ENCODE measurements around the gene DNAJC8. TPM values are rescaled to one million over a fixed set of nuclear protein-coding genes. Genes with fewer than 3 reads are reported as not detected.

The DNAJC8 gene
- total RNA-seq, 1 donor, result 21.5 TPM

DNA sequence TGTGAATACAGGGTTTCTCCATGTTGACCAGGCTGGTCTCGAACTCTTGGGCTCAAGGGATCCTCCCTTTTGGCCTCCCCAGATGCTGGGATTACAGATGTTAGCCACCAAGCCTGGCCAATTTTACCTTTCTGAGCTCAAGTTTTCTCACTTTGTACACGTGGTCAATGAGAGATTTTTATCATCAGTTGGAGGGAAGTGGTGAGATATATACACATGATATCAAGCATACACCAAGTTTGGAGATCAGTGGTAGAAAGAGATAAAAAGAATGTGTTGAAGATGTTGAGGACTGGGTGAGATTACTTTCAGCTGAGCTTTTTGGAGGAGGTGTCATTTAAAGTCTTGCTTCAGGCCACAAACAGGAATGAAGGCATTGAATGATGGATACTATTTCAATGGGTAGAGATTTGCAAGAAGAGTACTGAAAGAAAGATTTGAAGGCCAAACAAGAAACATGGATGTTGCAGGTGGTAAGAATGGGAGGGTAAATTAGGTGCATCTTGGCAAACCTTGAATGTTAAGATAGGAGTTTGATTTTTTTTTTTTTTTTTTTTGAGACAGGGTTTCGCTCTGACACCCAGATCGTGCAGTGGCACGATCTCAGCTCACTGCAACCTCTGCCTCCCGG lies 23.5 kb upstream of the DNAJC8 start:
- DNase-seq (ENCODE audit: low read depth in 2 of 3, low spot score in 2 of 3), result peak in 1 of 3 donors; percentile 55

DNA sequence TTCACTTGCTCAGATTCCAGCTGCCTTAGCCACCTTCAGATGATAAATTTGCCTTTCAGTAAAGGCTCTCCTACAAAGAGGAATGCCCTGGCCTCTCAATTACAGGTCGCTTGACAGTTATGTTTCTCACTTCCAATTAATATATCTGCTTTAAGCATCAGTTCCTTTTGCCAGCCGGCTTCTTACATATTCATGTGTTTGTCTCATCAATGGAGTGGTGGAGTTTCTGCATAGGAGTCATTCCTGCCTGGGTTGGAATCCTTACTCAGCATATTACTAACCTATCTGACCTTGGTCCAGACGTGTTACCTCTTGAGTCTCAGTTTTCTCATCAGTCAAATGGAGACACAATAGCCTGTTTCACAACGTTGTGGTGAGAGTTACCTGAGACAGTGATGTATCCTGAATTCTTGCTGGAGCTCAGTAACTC lies 17.1 kb upstream of the DNAJC8 start:
- DNase-seq (ENCODE audit: low read depth in 2 of 3, low spot score in 2 of 3), result no peak

DNA sequence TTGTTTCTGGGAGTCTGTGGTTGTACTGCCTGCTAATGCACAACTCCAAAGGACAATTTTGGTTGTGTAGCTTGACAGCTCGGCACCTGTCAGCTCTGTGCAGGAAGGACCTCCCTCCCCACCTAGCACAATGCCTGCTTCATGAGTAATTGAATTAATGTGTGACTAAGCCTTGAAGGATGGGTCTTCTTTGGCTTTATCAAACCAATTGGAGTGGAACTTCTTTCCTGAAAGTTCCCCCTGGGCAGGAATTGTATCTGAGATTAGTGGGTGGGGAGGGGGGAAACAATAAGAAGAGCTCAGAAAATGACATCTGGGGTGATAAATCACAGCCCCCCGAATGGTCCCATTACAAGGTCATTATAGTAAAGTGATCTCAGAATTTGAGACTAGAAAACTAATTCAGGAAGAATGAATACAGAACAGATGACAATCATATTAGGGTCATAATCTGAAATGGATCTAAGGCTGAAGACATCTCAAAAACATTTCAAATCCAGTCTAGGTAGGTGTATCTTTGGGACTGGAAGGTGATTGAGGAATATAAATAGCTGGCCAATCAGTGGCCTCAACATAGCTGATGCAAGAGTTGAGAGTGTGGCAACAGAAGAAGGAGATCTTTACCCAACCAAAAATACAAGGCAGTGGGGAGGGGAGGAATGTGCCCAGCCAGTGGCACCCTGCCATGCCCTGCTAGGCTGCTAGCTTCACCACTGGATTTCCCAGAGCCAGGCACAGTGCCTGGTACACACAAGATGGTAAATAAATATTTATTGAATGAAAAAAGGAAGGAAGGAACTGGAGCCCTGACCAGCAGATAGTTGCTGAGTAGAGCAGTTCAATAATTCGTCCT lies 16.4 kb upstream of the DNAJC8 start:
- DNase-seq (ENCODE audit: low read depth in 2 of 3, low spot score in 2 of 3), result peak in 1 of 3 donors; percentile 25

DNA sequence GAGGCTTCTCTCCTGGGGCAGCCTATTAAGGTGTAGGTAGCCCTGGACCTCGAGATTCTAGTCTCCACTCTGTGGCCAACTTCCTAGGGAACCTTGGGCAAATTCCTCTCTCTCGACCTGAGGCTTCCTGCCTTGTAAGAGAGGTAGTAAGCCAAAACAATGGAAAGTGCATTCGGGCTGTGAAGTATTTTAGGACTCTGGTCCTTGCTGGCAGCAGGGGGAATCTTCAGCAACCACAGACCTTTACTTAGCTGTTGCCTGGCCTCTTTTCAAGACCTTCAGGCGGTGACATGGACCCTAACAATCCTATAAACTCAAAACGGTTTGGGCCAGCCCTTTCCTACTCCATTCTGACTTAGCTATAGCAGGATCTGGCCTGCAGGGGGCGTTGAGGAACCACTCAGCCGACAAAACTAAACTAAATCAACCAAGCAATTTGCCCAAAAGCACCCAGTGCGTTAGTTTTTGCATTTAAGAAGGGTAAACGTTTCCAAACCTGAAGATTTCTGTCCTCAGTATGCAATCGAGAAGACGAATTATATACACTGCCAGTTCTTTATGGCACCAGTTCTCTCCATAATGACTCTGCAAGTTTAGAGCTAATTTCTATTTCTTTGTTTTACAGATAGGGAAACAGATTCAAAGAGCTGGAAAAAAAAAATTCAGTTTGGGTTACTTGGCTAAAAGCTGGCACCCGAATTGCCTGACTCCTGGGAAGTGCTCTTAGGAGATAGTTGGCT lies 15.6 kb upstream of the DNAJC8 start:
- DNase-seq (ENCODE audit: low read depth in 2 of 3, low spot score in 2 of 3), result peak; percentile 70 to 91 (median 82)

DNA sequence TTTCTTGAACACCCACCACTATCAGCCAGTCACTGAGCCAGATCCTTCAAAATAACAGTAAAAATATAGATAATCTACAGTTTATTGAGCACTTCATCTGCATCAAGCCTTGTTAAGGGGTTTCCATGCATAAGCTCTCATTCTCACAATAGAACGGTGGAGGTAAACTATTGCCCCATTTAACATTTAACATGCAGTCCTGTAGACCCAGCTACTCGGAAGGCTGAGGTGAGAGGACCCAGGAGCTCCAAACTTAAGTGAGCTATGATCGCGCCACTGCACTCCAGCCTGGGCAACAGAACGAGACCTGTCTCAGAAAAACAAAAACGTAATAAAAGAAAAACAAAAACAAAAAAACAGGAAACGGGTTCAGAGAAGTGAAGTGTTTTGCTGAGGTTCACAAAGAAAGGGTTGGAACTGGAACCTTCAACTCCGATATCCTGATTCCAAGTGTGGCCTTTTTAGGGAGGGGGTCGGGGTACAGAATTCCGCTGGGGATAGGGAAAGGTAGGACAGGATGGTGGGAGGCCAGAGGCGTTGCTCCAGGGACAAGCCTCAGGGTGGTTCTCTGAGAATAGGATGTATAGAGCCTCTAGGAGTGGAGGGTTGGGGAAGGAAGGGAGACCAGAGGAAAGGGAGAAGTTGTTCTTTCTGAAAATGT lies 14.9 kb upstream of the DNAJC8 start:
- no peak for DNase-seq (ENCODE audit: low read depth in 2 of 3, low spot score in 2 of 3)

DNA sequence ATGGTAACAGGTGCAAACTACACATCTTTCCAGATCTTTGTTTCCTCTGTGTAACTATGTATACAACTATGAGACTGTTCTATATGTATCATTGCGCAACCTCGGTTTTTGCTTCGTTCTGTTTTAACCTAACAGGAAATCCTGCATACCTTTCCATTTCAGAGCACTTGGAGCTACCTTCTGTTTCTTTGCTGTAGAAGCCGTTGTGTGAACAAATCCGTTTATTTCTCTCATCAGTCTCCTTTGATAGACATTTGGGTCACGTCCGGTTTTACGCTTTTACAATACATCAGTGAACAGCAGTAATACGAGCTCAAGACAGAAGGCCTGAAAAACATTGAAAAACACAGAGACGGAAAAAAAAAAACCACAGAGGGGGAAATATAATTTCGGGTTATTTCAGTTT lies 13.6 kb upstream of the DNAJC8 start:
- peak in 2 of 3 donors; percentile 50 to 81 for DNase-seq (ENCODE audit: low read depth in 2 of 3, low spot score in 2 of 3)

DNA sequence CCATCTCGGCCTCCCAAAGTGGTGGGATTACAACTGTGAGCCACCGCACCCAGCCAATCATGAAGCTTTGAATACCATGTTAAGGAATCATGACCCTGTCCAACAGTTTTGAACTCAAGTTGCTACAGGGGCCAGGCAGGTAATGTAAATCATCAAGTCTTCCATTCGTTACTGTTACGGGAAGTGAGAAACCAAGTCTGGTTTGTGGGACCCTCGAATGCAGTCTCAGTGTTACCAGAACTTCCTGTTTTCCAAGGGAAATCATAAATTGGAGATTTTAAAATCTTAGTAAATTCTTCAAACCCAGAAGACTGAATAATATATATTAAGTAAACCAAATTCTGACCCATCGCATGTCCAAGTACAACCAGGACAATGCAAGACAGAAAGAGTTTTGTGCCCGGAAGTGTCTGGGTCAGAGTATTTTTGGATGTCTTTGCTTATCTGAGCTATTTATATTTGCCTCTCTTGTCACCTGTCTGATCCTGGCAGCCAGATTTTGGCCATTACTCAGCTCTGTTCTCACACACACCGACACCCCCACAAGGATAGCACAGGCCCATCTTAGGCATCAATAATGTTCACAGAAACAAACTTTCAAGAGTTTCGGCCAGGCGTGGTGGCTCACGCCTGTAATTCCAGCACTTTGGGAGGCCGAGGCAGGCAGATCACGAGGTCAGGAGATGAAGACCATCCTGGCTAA lies 11.9 kb upstream of the DNAJC8 start:
- no peak for DNase-seq (ENCODE audit: low read depth in 2 of 3, low spot score in 2 of 3)

DNA sequence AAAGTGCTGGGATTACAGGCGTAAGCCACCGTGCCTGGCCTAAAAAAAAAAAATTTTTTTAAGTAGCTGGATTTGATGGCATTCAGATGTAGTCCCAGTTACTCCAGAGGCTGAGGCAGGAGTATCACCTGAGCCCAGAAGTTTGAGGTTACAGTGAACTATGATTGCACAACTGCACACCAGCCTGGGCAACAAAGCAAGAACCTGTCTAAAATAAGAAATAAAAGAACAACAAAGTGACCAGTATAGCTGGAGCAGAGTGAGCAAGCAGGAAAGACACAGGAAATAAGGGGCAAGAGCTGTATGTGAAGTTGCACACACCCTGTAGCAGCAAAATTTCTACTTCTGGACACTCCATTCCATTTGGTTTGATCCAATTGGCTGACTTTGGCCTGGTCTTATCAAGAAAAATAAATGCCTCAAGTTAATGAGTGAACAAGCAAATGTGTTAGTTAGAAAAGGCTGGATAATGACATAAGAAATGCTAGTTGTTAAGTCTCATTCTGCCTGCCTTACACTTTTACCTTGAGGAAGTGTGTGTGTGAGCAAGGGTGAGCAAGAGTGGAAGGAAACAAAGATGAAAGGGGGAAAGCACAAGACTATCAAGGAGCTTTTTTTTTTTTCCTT lies 11.0 kb upstream of the DNAJC8 start:
- DNase-seq (ENCODE audit: low read depth in 2 of 3, low spot score in 2 of 3), result no peak

DNA sequence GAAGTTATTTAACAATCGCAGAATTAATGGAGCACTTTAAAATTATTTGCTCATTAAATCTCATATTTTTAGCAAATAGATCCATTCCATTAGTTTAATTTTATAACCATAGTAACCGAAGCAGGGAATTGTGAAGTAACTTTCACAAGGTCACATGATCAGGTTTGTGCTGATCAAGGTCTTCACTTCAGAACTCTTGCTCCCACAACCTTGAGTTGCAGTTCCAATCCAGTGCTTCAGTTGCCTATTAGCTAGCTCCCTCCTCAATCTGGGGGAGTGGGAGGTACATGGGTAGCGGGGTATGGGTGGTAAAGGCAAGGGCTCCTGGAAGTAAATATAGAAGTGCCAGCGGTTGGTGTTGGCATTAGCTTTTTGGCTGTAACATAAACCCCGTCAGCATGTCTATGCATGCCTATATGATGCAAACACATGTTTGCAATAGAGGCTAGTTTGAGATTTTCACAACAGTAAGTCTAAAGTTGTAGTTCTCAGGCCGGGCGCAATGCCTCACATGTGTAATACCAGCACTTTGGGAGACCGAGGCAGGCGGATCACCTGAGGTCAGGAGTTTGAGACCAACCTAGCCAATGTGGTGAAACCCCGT lies 8.9 kb upstream of the DNAJC8 start:
- no peak for DNase-seq (ENCODE audit: low read depth in 2 of 3, low spot score in 2 of 3)

DNA sequence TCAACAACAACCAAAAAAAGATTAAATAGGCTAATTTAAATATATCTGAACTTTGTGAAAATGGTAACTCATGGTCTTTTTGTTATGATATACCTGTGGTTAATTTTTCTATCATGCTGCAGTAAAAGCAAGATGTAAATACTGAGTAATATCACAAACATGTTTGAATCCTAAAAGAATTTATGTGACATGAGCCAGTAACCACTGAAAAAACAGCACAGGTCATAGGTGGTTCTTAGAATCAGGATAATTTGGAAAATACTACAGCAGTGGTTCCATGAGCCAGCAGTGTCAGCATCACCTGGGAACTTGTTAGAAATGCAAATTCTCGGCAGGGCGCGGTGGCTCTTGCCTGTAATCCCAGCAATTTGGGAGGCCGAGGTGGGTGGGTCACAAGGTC lies 7.2 kb upstream of the DNAJC8 start:
- no peak for DNase-seq (ENCODE audit: low read depth in 2 of 3, low spot score in 2 of 3)

DNA sequence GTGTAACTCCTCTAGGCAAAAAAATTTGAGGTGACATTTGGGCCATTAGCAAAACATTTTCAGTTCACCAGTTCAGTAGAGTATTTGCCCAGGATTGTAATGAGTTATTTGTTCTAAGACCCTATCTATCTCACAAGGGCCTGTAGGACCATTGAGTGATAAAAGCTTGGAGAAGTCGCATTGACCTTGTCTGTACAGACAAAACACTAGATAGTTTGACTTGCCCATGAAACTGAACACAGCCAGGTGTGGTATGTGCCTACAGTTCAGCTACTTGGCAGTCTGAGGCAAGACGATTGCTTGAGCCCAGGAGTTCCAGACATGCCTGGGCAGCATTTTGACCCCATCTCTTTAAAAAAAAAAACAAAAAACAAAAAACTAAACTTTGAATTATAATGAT lies 6.2 kb upstream of the DNAJC8 start:
- DNase-seq (ENCODE audit: low read depth in 2 of 3, low spot score in 2 of 3), result no peak

DNA sequence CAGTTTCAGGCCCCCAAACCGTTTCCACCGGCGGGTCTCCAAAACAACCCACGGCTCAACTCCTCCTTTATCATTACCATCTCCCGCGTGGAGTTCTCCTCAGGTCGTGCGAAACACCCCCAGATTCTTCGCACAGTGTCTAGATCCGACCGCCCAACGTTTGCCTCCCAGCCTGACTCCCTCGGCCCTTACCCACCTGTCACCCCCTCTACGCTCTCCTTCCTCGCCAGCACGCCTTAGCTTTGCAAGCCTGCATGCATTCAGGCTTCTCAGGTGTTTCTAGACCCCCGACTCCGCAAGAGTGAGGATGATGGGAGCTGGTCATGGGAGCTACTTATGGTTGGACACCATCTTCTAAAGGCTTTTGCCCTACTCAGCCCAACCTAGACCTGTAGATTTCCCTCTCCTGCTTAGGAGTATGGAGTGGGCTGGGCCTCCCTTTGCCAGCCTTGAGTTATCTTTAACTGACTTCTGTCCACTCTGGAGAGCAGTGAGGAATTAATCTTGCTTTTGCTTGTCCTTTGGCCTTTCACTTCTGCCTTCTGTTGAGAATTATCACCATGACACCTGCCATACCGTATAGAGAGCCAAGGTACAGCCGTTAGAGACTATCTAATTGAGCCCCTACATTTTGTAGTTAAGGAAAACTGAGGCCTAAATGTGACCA lies 4.0 kb upstream of the DNAJC8 start:
- no peak for DNase-seq (ENCODE audit: low read depth in 2 of 3, low spot score in 2 of 3)

DNA sequence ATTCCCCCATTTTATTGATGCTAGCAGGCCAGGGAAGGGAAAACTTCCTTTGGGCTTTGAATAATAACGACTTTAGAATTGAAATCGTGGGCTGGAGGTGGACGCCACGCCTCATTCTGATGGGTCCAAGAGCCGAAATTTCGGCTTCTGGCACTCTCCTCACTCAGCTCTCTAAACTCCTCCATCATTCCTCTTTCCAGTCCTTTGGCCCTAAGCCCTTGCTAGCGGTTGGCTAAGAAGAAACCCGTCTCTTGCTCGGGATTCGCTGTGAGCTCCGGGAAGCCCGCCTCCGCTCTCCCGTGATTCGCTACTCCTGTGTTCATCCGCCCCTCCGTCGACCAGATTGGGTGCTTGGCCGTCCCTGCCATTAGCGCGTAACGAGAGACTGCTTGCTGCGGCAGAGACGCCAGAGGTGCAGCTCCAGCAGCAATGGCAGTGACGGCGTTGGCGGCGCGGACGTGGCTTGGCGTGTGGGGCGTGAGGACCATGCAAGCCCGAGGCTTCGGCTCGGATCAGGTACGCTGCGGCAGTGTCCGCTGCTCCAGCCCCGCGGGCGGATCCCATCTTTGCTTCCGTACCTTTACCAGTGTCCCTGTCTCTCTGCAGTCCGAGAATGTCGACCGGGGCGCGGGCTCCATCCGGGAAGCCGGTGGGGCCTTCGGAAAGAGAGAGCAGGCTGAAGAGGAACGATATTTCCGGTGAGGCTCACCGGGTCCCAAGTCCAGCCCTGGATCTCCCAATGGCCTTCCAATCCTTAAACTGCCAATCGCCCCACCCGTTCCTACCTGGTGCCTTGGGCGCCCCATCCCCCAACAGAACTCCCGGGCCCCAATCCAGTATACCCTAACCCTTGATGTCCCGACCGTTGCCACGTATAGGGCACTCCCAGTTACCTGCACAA lies 3.2 kb upstream of the DNAJC8 start, which contains the start of gene ATP5IF1:
TSS of gene ATP5IF1 (plus strand) at position 370 of the 901 bp plus-strand sequence. CDS start at position 430, 60 bp downstream.
- peak; percentile 80 to 98 (median 96) for DNase-seq (ENCODE audit: low read depth in 2 of 3, low spot score in 2 of 3)

DNA sequence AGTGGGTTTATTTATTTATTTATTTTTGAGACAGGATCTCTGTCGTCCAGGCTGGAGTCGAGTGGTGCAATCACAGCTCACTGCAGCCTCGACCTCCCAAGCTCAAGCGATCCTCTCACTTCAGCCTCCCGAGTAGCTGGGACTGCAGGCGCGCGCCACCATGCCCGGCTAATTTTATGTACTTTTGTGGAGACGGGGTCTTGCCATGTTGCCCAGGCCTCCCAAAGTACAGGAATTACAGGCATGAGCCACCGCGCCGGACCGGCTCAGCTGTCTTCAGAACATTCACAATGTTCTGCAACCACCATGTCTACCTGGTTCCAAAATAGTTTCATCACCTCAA lies 406 bp upstream of the DNAJC8 start:
- DNase-seq (ENCODE audit: low read depth in 2 of 3, low spot score in 2 of 3), result no peak

DNA sequence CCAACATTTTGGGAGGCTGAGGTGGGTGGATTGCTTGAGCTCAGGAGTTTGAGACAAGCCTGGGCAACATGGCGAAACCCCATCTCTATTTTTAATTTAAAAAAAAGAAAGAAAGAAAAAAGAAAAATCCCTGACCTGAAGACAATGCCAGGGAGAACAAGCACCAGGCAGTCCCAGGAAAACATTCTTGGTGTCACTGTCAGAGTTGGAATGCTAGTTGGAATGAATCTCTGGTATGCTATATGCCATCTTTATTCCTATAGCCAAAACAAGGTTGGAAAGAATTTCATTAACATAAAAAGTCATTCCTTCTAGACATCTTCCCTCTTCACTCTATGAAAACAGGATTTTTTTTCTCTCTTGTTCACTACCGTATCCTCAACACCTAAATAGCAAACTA lies 2.8 kb downstream of the DNAJC8 start:
- no peak for DNase-seq (ENCODE audit: low read depth in 2 of 3, low spot score in 2 of 3)

DNA sequence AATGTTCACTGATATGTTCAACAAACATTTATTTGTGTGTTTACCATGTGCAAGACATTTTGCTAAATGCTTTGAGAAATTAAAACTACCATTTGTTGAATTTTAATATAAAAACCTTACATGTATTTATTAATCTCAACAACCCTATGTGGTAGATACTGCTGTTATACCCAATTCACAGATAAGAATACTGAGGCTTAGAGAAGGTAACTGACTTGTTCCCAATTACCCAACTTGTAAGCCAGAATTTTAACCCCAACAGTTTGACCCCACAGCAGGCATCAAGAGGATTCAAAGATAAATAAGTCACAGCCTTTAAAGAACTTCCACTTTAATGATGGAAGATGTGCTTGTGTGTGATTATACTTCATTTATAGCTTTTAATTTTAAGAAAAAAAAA lies 3.7 kb downstream of the DNAJC8 start:
- DNase-seq (ENCODE audit: low read depth in 2 of 3, low spot score in 2 of 3), result no peak

DNA sequence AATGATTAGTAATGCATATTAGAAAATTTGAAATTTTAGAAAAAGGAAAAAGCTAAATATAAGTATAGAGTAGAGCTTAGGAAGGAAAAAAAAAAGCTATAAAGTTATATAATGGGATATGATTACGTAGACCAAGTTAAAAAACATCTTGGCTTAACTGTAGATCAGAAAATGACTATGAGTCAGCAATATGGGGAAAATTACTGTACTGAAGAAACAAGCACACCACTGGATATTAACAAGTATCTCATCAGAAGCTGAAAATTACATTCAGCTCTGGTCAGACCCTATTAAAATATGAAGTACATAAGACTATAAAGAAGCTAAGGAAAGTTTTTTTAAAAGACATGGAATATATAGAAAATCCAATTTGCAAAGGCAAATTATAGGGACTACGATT lies 19.5 kb downstream of the DNAJC8 start:
- no peak for DNase-seq (ENCODE audit: low read depth in 2 of 3, low spot score in 2 of 3)

DNA sequence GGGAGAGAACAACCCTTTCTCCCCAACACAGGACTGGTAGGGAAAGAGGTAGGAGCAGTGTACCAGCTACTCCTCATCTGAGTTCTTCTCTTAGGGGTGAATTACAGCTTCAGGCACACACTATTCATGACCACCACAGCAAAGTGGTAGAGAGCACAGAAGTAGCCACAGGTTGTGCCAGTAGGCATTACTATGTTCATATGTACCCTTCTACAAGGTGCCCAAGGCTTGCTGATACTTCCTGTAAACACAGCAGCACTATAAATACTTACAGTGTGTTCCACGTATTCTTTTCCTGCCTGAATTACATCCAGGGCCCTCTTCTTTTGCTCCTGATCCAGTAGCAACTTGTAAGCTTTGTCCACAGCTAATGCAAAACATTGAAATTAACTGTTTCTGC lies 23.1 kb downstream of the DNAJC8 start:
- DNase-seq (ENCODE audit: low read depth in 2 of 3, low spot score in 2 of 3), result no peak
